HL-60 (cell line): ENCODE results near the gene FAM13C.

Experiments used
- TF ChIP-seq, protein P1 (sequence below): IDR thresholded peaks from one replicate; pipeline ENCODE4 v1.5.1; 2011; ENCODE audit warnings: low read length, control low read depth, inconsistent platforms; ENCODE audit not compliant: insufficient read depth
- TF ChIP-seq, protein P2 (sequence below): IDR thresholded peaks from 2 replicates; pipeline ENCODE4 v1.6.1; 2012; ENCODE audit warnings: low read depth; ENCODE audit not compliant: insufficient replicate concordance

DNA sequence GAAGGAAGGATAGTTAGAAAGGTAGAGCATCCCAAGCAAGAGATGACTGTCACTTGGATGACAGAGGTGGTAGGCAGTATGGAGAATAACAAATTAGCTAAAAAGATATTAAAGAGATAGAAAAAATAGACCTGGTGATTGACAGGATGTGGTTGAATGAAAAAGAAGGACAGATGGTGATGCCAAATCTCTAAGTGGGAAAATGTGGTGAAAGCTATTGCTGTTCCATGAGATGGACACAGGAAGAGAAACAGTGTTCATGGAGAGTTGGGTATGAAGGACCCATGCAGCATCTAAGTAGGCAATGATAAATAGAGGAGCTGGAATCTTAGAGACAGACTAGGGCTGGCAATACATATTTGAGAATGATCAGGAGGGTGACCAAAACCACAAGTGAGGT, 30.7 kb downstream of the FAM13C start:
- TF ChIP-seq, protein P1, sequence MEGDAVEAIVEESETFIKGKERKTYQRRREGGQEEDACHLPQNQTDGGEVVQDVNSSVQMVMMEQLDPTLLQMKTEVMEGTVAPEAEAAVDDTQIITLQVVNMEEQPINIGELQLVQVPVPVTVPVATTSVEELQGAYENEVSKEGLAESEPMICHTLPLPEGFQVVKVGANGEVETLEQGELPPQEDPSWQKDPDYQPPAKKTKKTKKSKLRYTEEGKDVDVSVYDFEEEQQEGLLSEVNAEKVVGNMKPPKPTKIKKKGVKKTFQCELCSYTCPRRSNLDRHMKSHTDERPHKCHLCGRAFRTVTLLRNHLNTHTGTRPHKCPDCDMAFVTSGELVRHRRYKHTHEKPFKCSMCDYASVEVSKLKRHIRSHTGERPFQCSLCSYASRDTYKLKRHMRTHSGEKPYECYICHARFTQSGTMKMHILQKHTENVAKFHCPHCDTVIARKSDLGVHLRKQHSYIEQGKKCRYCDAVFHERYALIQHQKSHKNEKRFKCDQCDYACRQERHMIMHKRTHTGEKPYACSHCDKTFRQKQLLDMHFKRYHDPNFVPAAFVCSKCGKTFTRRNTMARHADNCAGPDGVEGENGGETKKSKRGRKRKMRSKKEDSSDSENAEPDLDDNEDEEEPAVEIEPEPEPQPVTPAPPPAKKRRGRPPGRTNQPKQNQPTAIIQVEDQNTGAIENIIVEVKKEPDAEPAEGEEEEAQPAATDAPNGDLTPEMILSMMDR, result no peak
- TF ChIP-seq, protein P2, sequence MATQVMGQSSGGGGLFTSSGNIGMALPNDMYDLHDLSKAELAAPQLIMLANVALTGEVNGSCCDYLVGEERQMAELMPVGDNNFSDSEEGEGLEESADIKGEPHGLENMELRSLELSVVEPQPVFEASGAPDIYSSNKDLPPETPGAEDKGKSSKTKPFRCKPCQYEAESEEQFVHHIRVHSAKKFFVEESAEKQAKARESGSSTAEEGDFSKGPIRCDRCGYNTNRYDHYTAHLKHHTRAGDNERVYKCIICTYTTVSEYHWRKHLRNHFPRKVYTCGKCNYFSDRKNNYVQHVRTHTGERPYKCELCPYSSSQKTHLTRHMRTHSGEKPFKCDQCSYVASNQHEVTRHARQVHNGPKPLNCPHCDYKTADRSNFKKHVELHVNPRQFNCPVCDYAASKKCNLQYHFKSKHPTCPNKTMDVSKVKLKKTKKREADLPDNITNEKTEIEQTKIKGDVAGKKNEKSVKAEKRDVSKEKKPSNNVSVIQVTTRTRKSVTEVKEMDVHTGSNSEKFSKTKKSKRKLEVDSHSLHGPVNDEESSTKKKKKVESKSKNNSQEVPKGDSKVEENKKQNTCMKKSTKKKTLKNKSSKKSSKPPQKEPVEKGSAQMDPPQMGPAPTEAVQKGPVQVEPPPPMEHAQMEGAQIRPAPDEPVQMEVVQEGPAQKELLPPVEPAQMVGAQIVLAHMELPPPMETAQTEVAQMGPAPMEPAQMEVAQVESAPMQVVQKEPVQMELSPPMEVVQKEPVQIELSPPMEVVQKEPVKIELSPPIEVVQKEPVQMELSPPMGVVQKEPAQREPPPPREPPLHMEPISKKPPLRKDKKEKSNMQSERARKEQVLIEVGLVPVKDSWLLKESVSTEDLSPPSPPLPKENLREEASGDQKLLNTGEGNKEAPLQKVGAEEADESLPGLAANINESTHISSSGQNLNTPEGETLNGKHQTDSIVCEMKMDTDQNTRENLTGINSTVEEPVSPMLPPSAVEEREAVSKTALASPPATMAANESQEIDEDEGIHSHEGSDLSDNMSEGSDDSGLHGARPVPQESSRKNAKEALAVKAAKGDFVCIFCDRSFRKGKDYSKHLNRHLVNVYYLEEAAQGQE, result no peak
